Measurements from ENCODE around the gene RGR.
A peak's percentile ranks its signal among the peaks of the same experiment; 100 is the strongest.

DNA sequence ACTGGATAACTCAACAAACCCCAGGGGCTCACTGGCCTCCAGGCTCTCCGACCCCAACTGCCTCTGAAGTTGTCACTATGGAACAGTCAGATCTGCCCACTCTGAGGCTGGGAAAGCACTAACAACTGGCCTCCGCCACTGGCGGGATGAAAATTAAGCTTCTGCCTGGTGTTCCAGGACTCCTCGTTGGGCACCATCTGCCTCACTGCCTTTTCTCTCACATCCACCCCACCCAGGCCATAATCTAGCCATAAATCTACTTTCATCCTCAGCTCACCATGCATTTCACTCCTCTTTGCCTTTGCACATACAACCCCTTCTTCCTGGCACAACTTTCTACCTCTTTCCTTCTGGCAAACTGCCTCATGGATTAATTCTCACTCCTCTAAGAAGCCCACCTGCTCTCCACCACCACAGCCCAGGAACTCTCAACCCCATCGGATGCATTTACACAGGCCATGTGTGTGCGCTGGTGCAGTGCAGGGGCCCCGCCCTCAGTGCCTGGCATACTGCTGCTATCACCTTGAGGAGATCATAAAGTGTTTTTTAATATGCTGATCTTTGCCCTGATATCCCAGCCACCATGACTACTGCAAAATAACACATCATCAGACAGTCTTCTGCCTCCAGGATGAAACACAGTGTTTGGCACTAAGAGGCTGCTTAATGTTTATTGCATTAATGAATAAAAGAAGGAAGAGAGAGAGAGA lies 46.5 kb upstream of the RGR start:
- TF ChIP-seq, protein P1, sequence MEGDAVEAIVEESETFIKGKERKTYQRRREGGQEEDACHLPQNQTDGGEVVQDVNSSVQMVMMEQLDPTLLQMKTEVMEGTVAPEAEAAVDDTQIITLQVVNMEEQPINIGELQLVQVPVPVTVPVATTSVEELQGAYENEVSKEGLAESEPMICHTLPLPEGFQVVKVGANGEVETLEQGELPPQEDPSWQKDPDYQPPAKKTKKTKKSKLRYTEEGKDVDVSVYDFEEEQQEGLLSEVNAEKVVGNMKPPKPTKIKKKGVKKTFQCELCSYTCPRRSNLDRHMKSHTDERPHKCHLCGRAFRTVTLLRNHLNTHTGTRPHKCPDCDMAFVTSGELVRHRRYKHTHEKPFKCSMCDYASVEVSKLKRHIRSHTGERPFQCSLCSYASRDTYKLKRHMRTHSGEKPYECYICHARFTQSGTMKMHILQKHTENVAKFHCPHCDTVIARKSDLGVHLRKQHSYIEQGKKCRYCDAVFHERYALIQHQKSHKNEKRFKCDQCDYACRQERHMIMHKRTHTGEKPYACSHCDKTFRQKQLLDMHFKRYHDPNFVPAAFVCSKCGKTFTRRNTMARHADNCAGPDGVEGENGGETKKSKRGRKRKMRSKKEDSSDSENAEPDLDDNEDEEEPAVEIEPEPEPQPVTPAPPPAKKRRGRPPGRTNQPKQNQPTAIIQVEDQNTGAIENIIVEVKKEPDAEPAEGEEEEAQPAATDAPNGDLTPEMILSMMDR (IDR thresholded peaks at IDR 0.05) = no peak
- peak in 1 of 2 donors; percentile 12 for TF ChIP-seq POLR2A (IDR thresholded peaks at IDR 0.05)

Data from Peyer's patch (tissue), 4 donors.